Thyroid gland (tissue), 4 donors: ENCODE measurements around the gene SUGCT. TPM values are rescaled to one million over a fixed set of nuclear protein-coding genes. Genes with fewer than 3 reads are reported as not detected.

Experiments used
- DNase-seq, 2 donors: peaks; one replicate each; pipeline ENCODE4 v3.0.0-alpha.2; 2019
- H3K27ac ChIP-seq, 3 donors: fragments of 200-600 bp; sonication (generic); 1 replicate in 2 of 3; 2 replicates in 1 of 3; pipeline ENCODE4 v1.5.1; 2016 to 2019; ENCODE audit warnings: mild to moderate bottlenecking in 1 of 3, moderate library complexity in 1 of 3
- H3K27me3 ChIP-seq: fragments of 200-600 bp; sonication (generic); one replicate; pipeline ENCODE4 v1.5.1; 2019
- H3K36me3 ChIP-seq, 2 donors: fragments of 200-600 bp; sonication (generic); one replicate each; pipeline ENCODE4 v1.5.1; 2016 to 2019
- H3K4me1 ChIP-seq, 2 donors: fragments of 200-600 bp; sonication (generic); one replicate each; pipeline ENCODE4 v1.5.1; 2017 to 2019
- H3K4me3 ChIP-seq, 3 donors: fragments of 200-600 bp; sonication (generic); replicated peaks in 1 of 3; 1 replicate in 2 of 3; 2 replicates in 1 of 3; pipeline ENCODE4 v1.5.1; 2016; ENCODE audit warnings: mild to moderate bottlenecking in 1 of 3
- H3K9me3 ChIP-seq: fragments of 200-600 bp; sonication (generic); one replicate; pipeline ENCODE4 v1.5.1; 2017
- POLR2A ChIP-seq, 2 donors: fragments of 450-650 bp; IDR thresholded peaks; one replicate each; pipeline ENCODE4 v1.6.1; 2017; ENCODE audit warnings: antibody characterized with exemption in 2 of 2, mild to moderate bottlenecking in 2 of 2, moderate library complexity in 1 of 2
- WGBS, 2 donors: methylation state at CpG; one replicate each; pipeline ENCODE4 v1.1.5; 2017; 5-methylcytosine and 5-hydroxymethylcytosine counted together
- intact Hi-C: fragments of 100-400 bp; cut with DNase I; formaldehyde crosslinking; loops from one replicate; pipeline ENCODE4 v1.15.1; 2023
- total RNA-seq, 4 donors: library from RNA; depleted of rRNA; stranded (reverse); fragments of >200 nt; gene quantifications; one replicate each; pipeline ENCODE4 v1.2.3, GENCODE V29; 2016
- TF ChIP-seq, protein P1 (sequence below), 6 experiments: fragments of 200-600 bp in 3 of 6; fragments of 450-650 bp in 3 of 6; sonication (generic) in 3 of 6; IDR thresholded peaks; one replicate each; pipeline ENCODE4 v1.5.1; 2016 to 2019; ENCODE audit warnings: antibody characterized with exemption in 6 of 6, mild to moderate bottlenecking in 2 of 6, inconsistent platforms in 1 of 6, moderate library complexity in 1 of 6

Gene SUGCT
- total RNA-seq, 4 donors from 2014 or later: 1.3 to 15.2 (median 3.2) TPM

DNA sequence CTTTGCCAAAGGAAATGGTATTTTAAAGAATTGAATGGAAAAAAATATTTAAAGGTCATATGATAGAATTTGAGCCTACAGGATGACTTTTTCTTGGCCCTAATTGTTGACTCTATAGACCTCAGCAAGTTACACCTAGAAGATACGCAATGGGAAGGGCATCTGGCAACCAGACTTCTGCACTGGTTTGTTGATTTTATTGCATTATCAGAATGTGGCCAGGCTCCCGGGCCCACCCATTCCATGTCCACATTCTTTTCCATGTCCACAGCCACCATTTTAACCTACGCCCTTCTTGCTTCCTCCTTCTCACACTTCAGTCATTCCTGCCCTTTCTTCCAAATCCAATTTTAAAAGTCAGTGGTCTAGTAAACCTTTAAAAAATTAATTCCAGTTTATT lies 738.4 kb downstream of the SUGCT start:
- 92 to 95% methylated on average over 3 of the region's 3 CpGs for WGBS, 2 donors
- Histone ChIP-seq H3K27ac (no peak overlapping the region), H3K4me1 (no peaks in the 10 kb centered on the region), H3K9me3 (no peaks in the 10 kb centered on the region), H3K27me3 (no peaks in the 10 kb centered on the region), H3K4me3 (no peak overlapping the region), H3K36me3 (no peaks in the 10 kb centered on the region)
- TF ChIP-seq POLR2A (IDR thresholded peaks at IDR 0.05): no peak
- TF ChIP-seq, protein P1, sequence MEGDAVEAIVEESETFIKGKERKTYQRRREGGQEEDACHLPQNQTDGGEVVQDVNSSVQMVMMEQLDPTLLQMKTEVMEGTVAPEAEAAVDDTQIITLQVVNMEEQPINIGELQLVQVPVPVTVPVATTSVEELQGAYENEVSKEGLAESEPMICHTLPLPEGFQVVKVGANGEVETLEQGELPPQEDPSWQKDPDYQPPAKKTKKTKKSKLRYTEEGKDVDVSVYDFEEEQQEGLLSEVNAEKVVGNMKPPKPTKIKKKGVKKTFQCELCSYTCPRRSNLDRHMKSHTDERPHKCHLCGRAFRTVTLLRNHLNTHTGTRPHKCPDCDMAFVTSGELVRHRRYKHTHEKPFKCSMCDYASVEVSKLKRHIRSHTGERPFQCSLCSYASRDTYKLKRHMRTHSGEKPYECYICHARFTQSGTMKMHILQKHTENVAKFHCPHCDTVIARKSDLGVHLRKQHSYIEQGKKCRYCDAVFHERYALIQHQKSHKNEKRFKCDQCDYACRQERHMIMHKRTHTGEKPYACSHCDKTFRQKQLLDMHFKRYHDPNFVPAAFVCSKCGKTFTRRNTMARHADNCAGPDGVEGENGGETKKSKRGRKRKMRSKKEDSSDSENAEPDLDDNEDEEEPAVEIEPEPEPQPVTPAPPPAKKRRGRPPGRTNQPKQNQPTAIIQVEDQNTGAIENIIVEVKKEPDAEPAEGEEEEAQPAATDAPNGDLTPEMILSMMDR (IDR thresholded peaks at IDR 0.05): no peak
- DNase-seq: no peak
- intact Hi-C loops: no loop called here

DNA sequence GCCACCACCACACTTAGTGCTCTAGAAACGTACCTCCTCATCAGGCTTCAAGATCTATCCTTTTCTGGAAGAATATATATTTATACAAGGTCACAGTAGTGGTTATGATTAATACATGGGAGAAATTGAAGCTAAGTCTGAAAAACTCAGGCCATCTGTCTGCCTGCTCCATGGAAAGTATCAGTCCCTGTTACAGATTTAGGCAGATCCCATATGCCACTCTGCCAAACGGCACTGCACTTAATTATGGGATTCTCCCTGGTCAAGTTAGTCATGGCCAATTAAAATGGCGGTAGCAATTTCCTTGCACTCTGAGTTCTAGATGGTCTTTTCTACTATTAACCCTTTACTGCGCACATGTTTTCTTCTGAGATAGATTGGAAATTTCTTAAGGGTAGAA lies 740.0 kb downstream of the SUGCT start:
- WGBS, 2 donors: 88 to 92% methylated on average over 4 of the region's 4 CpGs
- intact Hi-C loops: no loop called here

DNA sequence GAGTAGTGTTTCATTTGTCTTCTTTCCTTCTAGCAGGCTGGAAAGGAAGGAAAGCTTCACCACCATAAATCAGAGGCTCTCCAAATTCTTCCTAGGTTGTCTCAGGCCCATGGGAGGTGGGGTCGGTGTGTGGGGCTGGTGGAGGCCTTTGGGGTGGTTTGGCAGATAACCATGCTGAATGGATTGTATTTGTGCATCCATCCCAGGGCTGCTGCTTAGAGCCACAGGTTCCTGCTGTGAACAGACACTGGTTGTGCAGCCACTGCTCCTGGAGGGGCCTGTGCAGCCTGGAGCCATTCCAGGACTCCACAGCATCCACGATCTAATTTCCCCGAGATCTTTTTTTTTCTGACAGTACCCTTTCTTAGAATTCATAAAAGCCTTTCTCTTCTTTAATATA lies 741.8 kb downstream of the SUGCT start:
- TF ChIP-seq, protein P1 (IDR thresholded peaks at IDR 0.05): no peak
- no peak for TF ChIP-seq POLR2A (IDR thresholded peaks at IDR 0.05)
- Histone ChIP-seq H3K36me3 (no peaks in the 10 kb centered on the region), H3K9me3 (no peaks in the 10 kb centered on the region), H3K4me3 (no peak overlapping the region), H3K4me1 (peaks cover 8% of the 10 kb centered on the region in 2 donors), H3K27me3 (no peaks in the 10 kb centered on the region), H3K27ac (no peak overlapping the region)
- intact Hi-C loops: no loop called here
- 70 to 90% methylated on average over 3 of the region's 3 CpGs for WGBS, 2 donors
- no peak for DNase-seq

More for the DNA sequence above, 740.0 kb downstream of the SUGCT start:
- Histone ChIP-seq H3K4me1 (peaks cover 0 to 2% of the 10 kb centered on the region in 2 donors), H3K4me3 (no peak overlapping the region), H3K27me3 (no peaks in the 10 kb centered on the region), H3K27ac (no peak overlapping the region), H3K36me3 (no peaks in the 10 kb centered on the region), H3K9me3 (no peaks in the 10 kb centered on the region)
- no peak for TF ChIP-seq POLR2A (IDR thresholded peaks at IDR 0.05)
- TF ChIP-seq, protein P1 (IDR thresholded peaks at IDR 0.05): no peak
- no peak for DNase-seq

DNA sequence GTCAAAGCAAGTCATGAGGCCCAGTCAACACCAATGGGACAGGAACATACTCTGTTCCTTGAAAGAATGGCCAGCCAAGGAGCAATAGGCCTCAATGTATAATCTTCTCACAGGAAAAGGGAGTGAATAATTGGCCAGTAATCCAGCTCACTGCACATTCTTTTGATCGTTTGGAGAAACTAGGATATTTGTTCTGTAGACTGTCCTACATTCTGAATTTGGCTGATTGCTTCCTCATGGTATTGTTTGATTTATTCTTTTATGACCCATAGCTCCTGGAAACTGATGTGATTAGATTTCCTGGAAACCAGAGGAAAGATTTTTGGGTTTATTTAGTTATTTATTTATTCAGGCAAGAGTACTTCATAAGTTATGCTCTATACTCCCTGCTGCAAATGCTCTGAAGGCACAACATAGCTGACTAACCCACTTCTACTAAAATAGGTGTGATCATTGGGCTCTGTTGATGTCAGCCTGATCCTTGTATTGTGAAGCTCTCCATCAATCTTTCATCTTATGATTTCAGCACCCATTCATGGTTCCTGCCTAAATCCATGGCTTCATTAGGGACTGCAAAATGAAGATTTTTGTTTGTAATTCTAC lies 745.2 kb downstream of the SUGCT start:
- 47 to 50% methylated on average over 1 of the region's 1 CpG for WGBS, 2 donors
- intact Hi-C loops: no loop called here
- Histone ChIP-seq H3K27me3 (no peaks in the 10 kb centered on the region), H3K4me3 (no peak overlapping the region), H3K27ac (no peak overlapping the region), H3K9me3 (no peaks in the 10 kb centered on the region), H3K4me1 (peaks cover 8% of the 10 kb centered on the region in 2 donors), H3K36me3 (no peaks in the 10 kb centered on the region)
- TF ChIP-seq, protein P1 (IDR thresholded peaks at IDR 0.05): no peak
- TF ChIP-seq POLR2A (IDR thresholded peaks at IDR 0.05): no peak
- DNase-seq: no peak

DNA sequence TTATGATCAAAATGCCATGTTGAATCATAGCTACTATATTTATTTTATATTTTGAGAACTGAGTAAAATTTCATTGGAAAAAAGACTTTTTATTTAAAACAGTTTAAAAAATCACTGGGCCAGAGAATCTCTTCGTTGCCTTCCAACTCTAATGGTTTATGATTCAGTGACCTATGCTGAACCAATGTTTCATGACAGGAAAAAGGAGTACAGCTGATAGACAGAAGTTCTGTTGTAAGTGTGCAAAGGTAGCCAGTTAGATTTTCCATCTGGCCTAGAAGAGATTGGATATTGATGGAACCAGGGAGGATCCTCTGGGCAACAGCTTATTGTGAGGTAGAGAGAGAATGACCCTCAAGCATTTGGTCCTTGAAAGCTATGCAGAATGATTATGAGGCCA lies 745.8 kb downstream of the SUGCT start:
- Histone ChIP-seq H3K4me3 (no peak overlapping the region), H3K27me3 (no peaks in the 10 kb centered on the region), H3K36me3 (no peaks in the 10 kb centered on the region), H3K27ac (no peak overlapping the region), H3K9me3 (no peaks in the 10 kb centered on the region), H3K4me1 (peaks cover 8% of the 10 kb centered on the region in 2 donors)
- WGBS, 2 donors: 63 to 78% methylated on average over 1 of the region's 1 CpG
- intact Hi-C loops: no loop called here
- TF ChIP-seq, protein P1 (IDR thresholded peaks at IDR 0.05): no peak
- TF ChIP-seq POLR2A (IDR thresholded peaks at IDR 0.05): no peak
- DNase-seq: no peak
